RWPE2 (cell line): ENCODE data around the gene TRIM9.

ENCODE experiments used
- ATAC-seq: fragments of 200-7000 bp; cut with Tn5 transposase; 3 replicates; pipeline ENCODE4 v1.9.1; 2021; ENCODE audit warnings: low read depth
- DNase-seq: peaks from one replicate; pipeline ENCODE4 v3.0.0-alpha.2; 2020; ENCODE audit warnings: low spot score
- H3K27ac ChIP-seq: fragments of 450-650 bp; 2 replicates; pipeline ENCODE4 v1.5.1; 2017; ENCODE audit warnings: mild to moderate bottlenecking; ENCODE audit not compliant: poor library complexity, severe bottlenecking
- H3K27me3 ChIP-seq: fragments of 250-450 bp; sonication (Bioruptor Pico); 2 replicates; pipeline ENCODE4 v1.5.1; 2021; ENCODE audit warnings: mild to moderate bottlenecking, moderate library complexity; ENCODE audit not compliant: insufficient read depth, poor library complexity, severe bottlenecking
- H3K36me3 ChIP-seq: fragments of 250-450 bp; sonication (Bioruptor Pico); 2 replicates; pipeline ENCODE4 v1.5.1; 2020; ENCODE audit warnings: low read depth, mild to moderate bottlenecking, moderate library complexity
- H3K4me1 ChIP-seq: fragments of 250-450 bp; sonication (Bioruptor Pico); 2 replicates; pipeline ENCODE4 v1.5.1; 2021; ENCODE audit warnings: mild to moderate bottlenecking, moderate library complexity; ENCODE audit not compliant: insufficient read depth, poor library complexity, severe bottlenecking
- H3K4me3 ChIP-seq: fragments of 250-450 bp; sonication (Bioruptor Pico); 2 replicates; pipeline ENCODE4 v1.5.1; 2021; ENCODE audit warnings: mild to moderate bottlenecking, moderate library complexity; ENCODE audit not compliant: severe bottlenecking
- H3K9me3 ChIP-seq: fragments of 250-450 bp; sonication (Bioruptor Pico); 2 replicates; pipeline ENCODE4 v1.5.1; 2021; ENCODE audit warnings: mild to moderate bottlenecking, moderate library complexity; ENCODE audit not compliant: severe bottlenecking
- CTCF ChIP-seq: fragments of 450-650 bp; IDR thresholded peaks from one replicate; pipeline ENCODE4 v1.5.1; 2017; ENCODE audit warnings: mild to moderate bottlenecking, moderate library complexity; ENCODE audit not compliant: poor library complexity, severe bottlenecking

Gene TRIM9

GRCh38 chr14:51094282-51094821, 553 bp downstream of the TRIM9 start:
- ATAC-seq (no peak), DNase-seq (peak; percentile 73)
- H3K36me3 ChIP-seq = no peaks in the 10 kb centered on the region
- H3K27me3 ChIP-seq = peaks cover 12% of the 10 kb centered on the region
- no peak for TF ChIP-seq CTCF
- H3K4me3 ChIP-seq = peak overlapping the region; percentile 52
- no peak overlapping the region for H3K27ac ChIP-seq
- peaks cover 6% of the 10 kb centered on the region for H3K4me1 ChIP-seq
- no peaks in the 10 kb centered on the region for H3K9me3 ChIP-seq

- Histone ChIP-seq H3K27me3 (peaks cover 12% of the 10 kb centered on the region), H3K27ac (no peak overlapping the region), H3K9me3 (no peaks in the 10 kb centered on the region), H3K4me3 (peak overlapping the region; percentile 52), H3K36me3 (no peaks in the 10 kb centered on the region), H3K4me1 (peaks cover 6% of the 10 kb centered on the region)
- peak; percentile 73 for TF ChIP-seq CTCF
- ATAC-seq (no peak), DNase-seq (no peak)
These were observed 1.3 kb downstream of the TRIM9 start for GRCh38 chr14:51093371-51094281.

GRCh38 chr14:51092965-51093364, 1.9 kb downstream of the TRIM9 start:
- no peak overlapping the region for H3K4me3 ChIP-seq
- H3K36me3 ChIP-seq = no peaks in the 10 kb centered on the region
- TF ChIP-seq CTCF = no peak
- DNase-seq (no peak), ATAC-seq (no peak)
- peaks cover 6% of the 10 kb centered on the region for H3K4me1 ChIP-seq
- peaks cover 12% of the 10 kb centered on the region for H3K27me3 ChIP-seq
- H3K9me3 ChIP-seq = no peaks in the 10 kb centered on the region
- no peak overlapping the region for H3K27ac ChIP-seq

GRCh38 chr14:51089278-51089677, 5.6 kb downstream of the TRIM9 start:
- Histone ChIP-seq H3K27ac (no peak overlapping the region), H3K27me3 (peaks cover 10% of the 10 kb centered on the region), H3K4me1 (peaks cover 17% of the 10 kb centered on the region), H3K4me3 (no peak overlapping the region), H3K36me3 (no peaks in the 10 kb centered on the region), H3K9me3 (no peaks in the 10 kb centered on the region)
- DNase-seq = no peak
- ATAC-seq = no peak
- no peak for TF ChIP-seq CTCF

GRCh38 chr14:51087031-51087441, 7.9 kb downstream of the TRIM9 start:
- Histone ChIP-seq H3K4me1 (peaks cover 19% of the 10 kb centered on the region), H3K27me3 (no peaks in the 10 kb centered on the region), H3K36me3 (no peaks in the 10 kb centered on the region), H3K9me3 (no peaks in the 10 kb centered on the region), H3K4me3 (no peak overlapping the region), H3K27ac (peak overlapping the region; percentile 38)
- DNase-seq = peak; percentile 95
- ATAC-seq = peak; percentile 99
- TF ChIP-seq CTCF = no peak
